ENCODE measurements around the gene EEA1.

EEA1 gene

DNA sequence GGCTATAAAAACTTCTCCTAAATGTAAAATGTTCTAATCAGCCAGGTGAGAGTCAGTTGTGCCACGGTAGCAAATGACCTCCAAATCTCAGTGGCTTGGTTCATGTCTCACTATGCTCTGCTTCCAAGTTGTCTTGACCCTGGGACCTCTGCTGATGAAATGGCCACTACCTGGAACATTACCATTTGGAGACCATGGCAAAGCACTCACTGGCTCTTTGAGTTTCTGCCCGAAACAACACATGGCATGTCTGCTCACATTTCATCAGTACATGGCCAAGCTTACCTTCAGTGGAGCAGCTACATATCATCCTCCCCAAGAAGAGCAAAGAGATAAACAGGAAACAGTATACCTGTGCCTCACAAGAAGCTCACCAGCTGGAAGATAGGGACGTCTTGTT is 186.1 kb downstream of the EEA1 start:
- Histone ChIP-seq H3F3A (ENCODE audit: insufficient read depth) (no peaks in the 10 kb centered on the region), H3K36me3 (ENCODE audit: low read length) (no peaks in the 10 kb centered on the region), H3K4me3 (ENCODE audit: insufficient read depth, low read length, poor library complexity, severe bottlenecking) (no peak overlapping the region), H3K9me2 (replicated peaks; ENCODE audit: insufficient read depth, low read length) (no peaks in the 10 kb centered on the region), H4K20me1 (ENCODE audit: low read depth, low read length) (no peaks in the 10 kb centered on the region), H3K27ac (ENCODE audit: low read depth, low read length) (no peak overlapping the region), H2AFZ (ENCODE audit: low read depth, low read length, severe bottlenecking) (no peak overlapping the region), H3K4me2 (ENCODE audit: low read depth, low read length, poor library complexity, severe bottlenecking) (no peak overlapping the region), H3K79me2 (ENCODE audit: insufficient read depth, low read length) (no peaks in the 10 kb centered on the region), H3K9me3 (ENCODE audit: insufficient read depth, low read length) (no peaks in the 10 kb centered on the region), H3K27me3 (ENCODE audit: low read length) (no peaks in the 10 kb centered on the region), H3K9ac (ENCODE audit: low read length) (no peak overlapping the region)
- no peak for TF ChIP-seq EZH2phosphoT487 (conservative IDR thresholded peaks at IDR 0.05; ENCODE audit: low read length)
- TF ChIP-seq, protein P1, sequence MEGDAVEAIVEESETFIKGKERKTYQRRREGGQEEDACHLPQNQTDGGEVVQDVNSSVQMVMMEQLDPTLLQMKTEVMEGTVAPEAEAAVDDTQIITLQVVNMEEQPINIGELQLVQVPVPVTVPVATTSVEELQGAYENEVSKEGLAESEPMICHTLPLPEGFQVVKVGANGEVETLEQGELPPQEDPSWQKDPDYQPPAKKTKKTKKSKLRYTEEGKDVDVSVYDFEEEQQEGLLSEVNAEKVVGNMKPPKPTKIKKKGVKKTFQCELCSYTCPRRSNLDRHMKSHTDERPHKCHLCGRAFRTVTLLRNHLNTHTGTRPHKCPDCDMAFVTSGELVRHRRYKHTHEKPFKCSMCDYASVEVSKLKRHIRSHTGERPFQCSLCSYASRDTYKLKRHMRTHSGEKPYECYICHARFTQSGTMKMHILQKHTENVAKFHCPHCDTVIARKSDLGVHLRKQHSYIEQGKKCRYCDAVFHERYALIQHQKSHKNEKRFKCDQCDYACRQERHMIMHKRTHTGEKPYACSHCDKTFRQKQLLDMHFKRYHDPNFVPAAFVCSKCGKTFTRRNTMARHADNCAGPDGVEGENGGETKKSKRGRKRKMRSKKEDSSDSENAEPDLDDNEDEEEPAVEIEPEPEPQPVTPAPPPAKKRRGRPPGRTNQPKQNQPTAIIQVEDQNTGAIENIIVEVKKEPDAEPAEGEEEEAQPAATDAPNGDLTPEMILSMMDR (IDR thresholded peaks at IDR 0.05; ENCODE audit: insufficient read depth, low read length, poor library complexity, severe bottlenecking), result no peak

DNA sequence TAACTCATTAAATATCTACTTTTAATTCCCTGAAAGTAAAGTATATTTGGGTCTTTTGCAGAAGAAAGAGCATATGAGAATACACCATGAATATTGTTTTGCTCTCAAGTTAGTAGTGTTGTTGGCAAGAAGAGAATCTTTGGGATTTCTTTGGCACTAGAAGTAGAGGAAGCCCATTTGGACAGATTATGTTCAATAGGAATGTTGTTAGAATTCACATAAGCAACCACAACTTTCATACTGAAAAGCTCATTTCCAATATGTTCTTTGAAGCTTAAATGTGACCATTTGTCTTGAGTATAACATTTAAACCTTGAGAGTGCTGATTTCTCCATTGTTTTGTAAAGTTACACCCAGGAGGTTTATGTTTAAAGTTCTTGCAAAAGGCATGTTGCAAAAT is 188.7 kb downstream of the EEA1 start:
- Histone ChIP-seq H3K36me3 (ENCODE audit: low read length) (no peaks in the 10 kb centered on the region), H2AFZ (ENCODE audit: low read depth, low read length, severe bottlenecking) (no peak overlapping the region), H3K27ac (ENCODE audit: low read depth, low read length) (no peak overlapping the region), H3K9ac (ENCODE audit: low read length) (no peak overlapping the region), H3K4me2 (ENCODE audit: low read depth, low read length, poor library complexity, severe bottlenecking) (no peak overlapping the region), H3F3A (ENCODE audit: insufficient read depth) (no peaks in the 10 kb centered on the region), H3K4me3 (ENCODE audit: insufficient read depth, low read length, poor library complexity, severe bottlenecking) (no peak overlapping the region), H3K9me2 (replicated peaks; ENCODE audit: insufficient read depth, low read length) (no peaks in the 10 kb centered on the region), H3K9me3 (ENCODE audit: insufficient read depth, low read length) (no peaks in the 10 kb centered on the region), H4K20me1 (ENCODE audit: low read depth, low read length) (no peaks in the 10 kb centered on the region), H3K79me2 (ENCODE audit: insufficient read depth, low read length) (no peaks in the 10 kb centered on the region), H3K27me3 (ENCODE audit: low read length) (no peaks in the 10 kb centered on the region)
- TF ChIP-seq, protein P1 (IDR thresholded peaks at IDR 0.05; ENCODE audit: insufficient read depth, low read length, poor library complexity, severe bottlenecking), result no peak
- TF ChIP-seq EZH2phosphoT487 (conservative IDR thresholded peaks at IDR 0.05; ENCODE audit: low read length), result no peak

DNA sequence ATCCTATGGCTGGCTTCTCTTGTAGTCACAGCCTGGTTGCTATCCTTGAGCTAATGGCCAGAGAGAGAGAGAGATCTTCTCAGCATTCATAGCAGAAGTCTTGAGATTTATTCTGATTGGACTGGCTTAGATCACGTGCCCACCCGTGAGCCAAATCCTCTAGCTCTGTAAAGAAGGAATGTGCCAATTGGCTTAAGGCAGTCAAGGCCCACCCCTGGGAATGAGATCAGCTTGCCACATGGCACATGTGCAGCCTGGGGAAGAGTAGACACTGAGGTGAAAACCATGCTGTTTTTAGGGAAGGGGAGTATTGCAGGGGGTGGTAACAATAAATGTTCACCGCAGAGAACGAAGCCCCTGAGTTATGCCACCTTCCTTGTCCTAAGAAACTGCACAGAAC is 190.0 kb downstream of the EEA1 start:
- H3K4me3 ChIP-seq (ENCODE audit: insufficient read depth, low read length, poor library complexity, severe bottlenecking), result no peak overlapping the region
- no peaks in the 10 kb centered on the region for H3F3A ChIP-seq (ENCODE audit: insufficient read depth)
- H3K79me2 ChIP-seq (ENCODE audit: insufficient read depth, low read length), result no peaks in the 10 kb centered on the region
- no peaks in the 10 kb centered on the region for H4K20me1 ChIP-seq (ENCODE audit: low read depth, low read length)
- no peak overlapping the region for H2AFZ ChIP-seq (ENCODE audit: low read depth, low read length, severe bottlenecking)
- no peaks in the 10 kb centered on the region for H3K36me3 ChIP-seq (ENCODE audit: low read length)
- no peak overlapping the region for H3K27ac ChIP-seq (ENCODE audit: low read depth, low read length)
- H3K27me3 ChIP-seq (ENCODE audit: low read length), result no peaks in the 10 kb centered on the region
- H3K9me3 ChIP-seq (ENCODE audit: insufficient read depth, low read length), result no peaks in the 10 kb centered on the region
- TF ChIP-seq, protein P1 (IDR thresholded peaks at IDR 0.05; ENCODE audit: insufficient read depth, low read length, poor library complexity, severe bottlenecking), result no peak
- TF ChIP-seq EZH2phosphoT487 (conservative IDR thresholded peaks at IDR 0.05; ENCODE audit: low read length), result no peak
- no peaks in the 10 kb centered on the region for H3K9me2 ChIP-seq (replicated peaks; ENCODE audit: insufficient read depth, low read length)
- no peak overlapping the region for H3K9ac ChIP-seq (ENCODE audit: low read length)
- no peak overlapping the region for H3K4me2 ChIP-seq (ENCODE audit: low read depth, low read length, poor library complexity, severe bottlenecking)
